ENCODE results near the gene SYCE3. TPM values are rescaled to one million over a fixed set of nuclear protein-coding genes. Genes with fewer than 3 reads are reported as not detected.

SYCE3 gene
- total and polyA plus RNA-seq, 3 experiments from 2014 or later = not detected

- Histone ChIP-seq H3K4me3 (ENCODE audit: low read length) (peak overlapping the region; percentile 60), H3K36me3 (ENCODE audit: insufficient read depth, low read length) (no peaks in the 10 kb centered on the region), H3K4me1 (ENCODE audit: insufficient read depth, low read length) (peaks cover 48% of the 10 kb centered on the region), H3K27me3 (ENCODE audit: insufficient read depth, low read length, poor library complexity, severe bottlenecking) (no peaks in the 10 kb centered on the region), H3K27ac (ENCODE audit: low read depth, low read length) (peak overlapping the region; percentile 54), H3K9me3 (ENCODE audit: low read length) (no peaks in the 10 kb centered on the region)
- H3K27ac Mint-ChIP-seq = peak overlapping the region; percentile 23 to 86 (median 77)
- H3K27me3 Mint-ChIP-seq = no peaks in the 10 kb centered on the region
- peak in 1 of 5 donors; percentile 45 for DNase-seq
- H3K36me3 Mint-ChIP-seq = peaks cover 0 to 2% (median 0%) of the 10 kb centered on the region in 3 donors
- no peaks in the 10 kb centered on the region for H3K9me3 Mint-ChIP-seq
- H3K4me3 Mint-ChIP-seq = peak overlapping the region; percentile 72 to 86 (median 79)
- ChIA-PET POLR2A (interaction anchor here (0.8 to 2.4 kb wide), 12 partner anchors 10 to 358 kb away, joined by 3 to 36 read pairs (median 8); partner anchors contain the start of genes CHKB, HDAC10, LMF2 and NCAPH2), CTCF (interaction anchor here (0.9 to 5.8 kb wide), 11 partner anchors 11 to 72 kb away, joined by 3 to 86 read pairs (median 8); partner anchors contain the start of genes LMF2, NCAPH2, SCO2 and SYCE3)
- H3K4me1 Mint-ChIP-seq = peaks cover 33 to 55% (median 38%) of the 10 kb centered on the region in 3 donors
These were observed 13.6 kb downstream of the SYCE3 start for GRCh38 chr22:50548921-50549790.

- CTCF ChIA-PET = interaction anchor here (0.6 to 5.8 kb wide), 15 partner anchors 11 to 78 kb away, joined by 3 to 86 read pairs (median 4); partner anchors contain the start of genes CPT1B, LMF2, NCAPH2 and SCO2
- peak overlapping the region; percentile 68 to 88 (median 82) for H3K27ac Mint-ChIP-seq
- H3K36me3 ChIP-seq (ENCODE audit: insufficient read depth, low read length) = no peaks in the 10 kb centered on the region
These were observed 14.4 kb downstream of the SYCE3 start for GRCh38 chr22:50548040-50548920.

GRCh38 chr22:50547263-50547985 is 15.3 kb downstream of the SYCE3 start:
- H3K27me3 Mint-ChIP-seq = no peaks in the 10 kb centered on the region
- H3K9me3 Mint-ChIP-seq = no peaks in the 10 kb centered on the region
- peaks cover 35 to 58% (median 41%) of the 10 kb centered on the region in 3 donors for H3K4me1 Mint-ChIP-seq
- Histone ChIP-seq H3K27me3 (ENCODE audit: insufficient read depth, low read length, poor library complexity, severe bottlenecking) (no peaks in the 10 kb centered on the region), H3K4me3 (ENCODE audit: low read length) (no peak overlapping the region), H3K27ac (ENCODE audit: low read depth, low read length) (no peak overlapping the region), H3K36me3 (ENCODE audit: insufficient read depth, low read length) (no peaks in the 10 kb centered on the region), H3K4me1 (ENCODE audit: insufficient read depth, low read length) (peaks cover 53% of the 10 kb centered on the region), H3K9me3 (ENCODE audit: low read length) (no peaks in the 10 kb centered on the region)
- H3K36me3 Mint-ChIP-seq = peaks cover 0 to 2% (median 0%) of the 10 kb centered on the region in 3 donors
- POLR2A ChIA-PET = interaction anchor here (1.8 to 2.4 kb wide), 6 partner anchors 8 to 73 kb away, joined by 8 to 36 read pairs (median 15); partner anchors contain the start of genes CHKB, LMF2, NCAPH2 and SCO2
- peak overlapping the region in 5 of 8 donors; percentile 17 to 81 (median 57) for H3K27ac Mint-ChIP-seq
- H3K4me3 Mint-ChIP-seq = peak overlapping the region in 5 of 7 donors; percentile 9 to 38 (median 29)
- CTCF ChIA-PET = interaction anchor here (0.6 to 5.8 kb wide), 12 partner anchors 10 to 77 kb away, joined by 3 to 86 read pairs (median 5); partner anchors contain the start of genes SCO2, SYCE3 and TYMP
- peak in 1 of 5 donors; percentile 50 for DNase-seq

More at GRCh38 chr22:50548040-50548920, 14.4 kb downstream of the SYCE3 start:
- Mint-ChIP-seq H3K36me3 (peaks cover 0 to 2% (median 0%) of the 10 kb centered on the region in 3 donors), H3K4me3 (peak overlapping the region; percentile 57 to 79 (median 67)), H3K27me3 (no peaks in the 10 kb centered on the region), H3K4me1 (peaks cover 33 to 58% (median 38%) of the 10 kb centered on the region in 3 donors), H3K9me3 (no peaks in the 10 kb centered on the region)
- Histone ChIP-seq H3K4me3 (ENCODE audit: low read length) (peak overlapping the region; percentile 60), H3K27ac (ENCODE audit: low read depth, low read length) (peak overlapping the region; percentile 54), H3K9me3 (ENCODE audit: low read length) (no peaks in the 10 kb centered on the region), H3K27me3 (ENCODE audit: insufficient read depth, low read length, poor library complexity, severe bottlenecking) (no peaks in the 10 kb centered on the region), H3K4me1 (ENCODE audit: insufficient read depth, low read length) (peaks cover 53% of the 10 kb centered on the region)
- DNase-seq = peak; percentile 51 to 80 (median 61)
- POLR2A ChIA-PET = interaction anchor here (0.6 to 2.4 kb wide), 12 partner anchors 9 to 357 kb away, joined by 3 to 36 read pairs (median 8); partner anchors contain the start of genes CHKB, HDAC10, LMF2 and NCAPH2

- POLR2A ChIA-PET = interaction anchor here (0.6 to 2.4 kb wide), 6 partner anchors 7 to 74 kb away, joined by 3 to 36 read pairs (median 15); partner anchors contain the start of genes LMF2, NCAPH2 and SCO2
- H3K4me1 Mint-ChIP-seq = peaks cover 36 to 58% (median 43%) of the 10 kb centered on the region in 3 donors
- DNase-seq = peak in 1 of 5 donors; percentile 45
- no peak overlapping the region for H3K4me3 ChIP-seq (ENCODE audit: low read length)
- H3K27me3 ChIP-seq (ENCODE audit: insufficient read depth, low read length, poor library complexity, severe bottlenecking) = no peaks in the 10 kb centered on the region
- H3K27me3 Mint-ChIP-seq = no peaks in the 10 kb centered on the region
- H3K36me3 Mint-ChIP-seq = peaks cover 0 to 2% (median 0%) of the 10 kb centered on the region in 3 donors
- peak overlapping the region in 5 of 7 donors; percentile 19 to 85 (median 51) for H3K4me3 Mint-ChIP-seq
- H3K9me3 ChIP-seq (ENCODE audit: low read length) = no peaks in the 10 kb centered on the region
- CTCF ChIA-PET = interaction anchor here (1.3 to 5.8 kb wide), 7 partner anchors 9 to 52 kb away, joined by 3 to 86 read pairs (median 11); partner anchors contain the start of genes SCO2, SYCE3 and TYMP
- H3K4me1 ChIP-seq (ENCODE audit: insufficient read depth, low read length) = peaks cover 53% of the 10 kb centered on the region
- H3K9me3 Mint-ChIP-seq = no peaks in the 10 kb centered on the region
- H3K27ac ChIP-seq (ENCODE audit: low read depth, low read length) = no peak overlapping the region
- H3K27ac Mint-ChIP-seq = peak overlapping the region in 5 of 8 donors; percentile 10 to 99 (median 82)
- H3K36me3 ChIP-seq (ENCODE audit: insufficient read depth, low read length) = no peaks in the 10 kb centered on the region
These were observed 16.1 kb downstream of the SYCE3 start for GRCh38 chr22:50546326-50547262.

- peaks cover 0 to 2% (median 0%) of the 10 kb centered on the region in 3 donors for H3K36me3 Mint-ChIP-seq
- CTCF ChIA-PET = interaction anchor here (1.0 to 5.8 kb wide), 7 partner anchors 9 to 75 kb away, joined by 3 to 86 read pairs (median 4); partner anchors contain the start of genes SCO2, SYCE3 and TYMP
- Histone ChIP-seq H3K4me1 (ENCODE audit: insufficient read depth, low read length) (peaks cover 46% of the 10 kb centered on the region), H3K9me3 (ENCODE audit: low read length) (no peaks in the 10 kb centered on the region), H3K4me3 (ENCODE audit: low read length) (peak within 1 kb of the TSS; percentile 77), H3K36me3 (ENCODE audit: insufficient read depth, low read length) (no peaks in the 10 kb centered on the region), H3K27me3 (ENCODE audit: insufficient read depth, low read length, poor library complexity, severe bottlenecking) (no peaks in the 10 kb centered on the region), H3K27ac (ENCODE audit: low read depth, low read length) (peak within 1 kb of the TSS; percentile 33)
- DNase-seq = peak in 1 of 5 donors; percentile 47
- POLR2A ChIA-PET = interaction anchor here (0.8 to 1.8 kb wide), 4 partner anchors 19 to 76 kb away, joined by 3 to 8 read pairs (median 5); partner anchors contain the start of genes LMF2, NCAPH2 and SCO2
- H3K4me3 Mint-ChIP-seq = peak within 1 kb of the TSS; percentile 51 to 85 (median 71)
- H3K27me3 Mint-ChIP-seq = no peaks in the 10 kb centered on the region
- H3K27ac Mint-ChIP-seq = peak within 1 kb of the TSS; percentile 77 to 99 (median 91)
- peaks cover 36 to 56% (median 41%) of the 10 kb centered on the region in 3 donors for H3K4me1 Mint-ChIP-seq
- H3K9me3 Mint-ChIP-seq = no peaks in the 10 kb centered on the region
These were observed 17.0 kb downstream of the SYCE3 start, which contains the start of gene KLHDC7B for GRCh38 chr22:50545522-50546325. Gene KLHDC7B (plus strand): TSS chr22:50545899. CDS start chr22:50546244, 345 bp downstream.
